Kidney epithelial cell (primary cell): ENCODE measurements around the gene GPR146. TPM values are rescaled to one million over a fixed set of nuclear protein-coding genes. Genes with fewer than 3 reads are reported as not detected.

Experiments
- DNase-seq: peaks from one replicate; pipeline ENCODE4 v3.0.0-alpha.2; 2010; ENCODE audit warnings: low read depth
- H3K27me3 ChIP-seq: 2 replicates; pipeline ENCODE4 v1.6.0; 2011; ENCODE audit warnings: low read length; ENCODE audit not compliant: control insufficient read depth, insufficient read depth
- H3K36me3 ChIP-seq: 2 replicates; pipeline ENCODE4 v1.5.1; 2011; ENCODE audit warnings: low read length; ENCODE audit not compliant: control insufficient read depth, insufficient read depth
- H3K4me3 ChIP-seq: 2 replicates; pipeline ENCODE4 v1.5.1; 2011; ENCODE audit warnings: low read depth, mild to moderate bottlenecking, control low read depth, low read length
- CTCF ChIP-seq: IDR thresholded peaks from 2 replicates; pipeline ENCODE4 v1.5.1; 2011; ENCODE audit warnings: mild to moderate bottlenecking, moderate library complexity, low read length, control low read depth, inconsistent platforms; ENCODE audit not compliant: insufficient read depth, poor library complexity, severe bottlenecking
- total RNA-seq: library from RNA; depleted of rRNA; stranded (reverse); fragments of >200 nt; gene quantifications from 2 replicates; pipeline ENCODE4 v1.2.3, GENCODE V29; 2015

GPR146 gene
- total RNA-seq, 1 donor from 2014 or later, result 0.21 TPM

GRCh38 chr7:1027242-1028043 lies 16.9 kb upstream of the GPR146 start:
- Histone ChIP-seq H3K36me3 (peaks cover 3% of the 10 kb centered on the region), H3K27me3 (no peaks in the 10 kb centered on the region), H3K4me3 (peak overlapping the region; percentile 61)
- TF ChIP-seq CTCF, result no peak
- DNase-seq, result no peak

GRCh38 chr7:1028044-1028770 lies 16.1 kb upstream of the GPR146 start:
- H3K27me3 ChIP-seq, result no peaks in the 10 kb centered on the region
- H3K36me3 ChIP-seq, result peaks cover 3% of the 10 kb centered on the region
- TF ChIP-seq CTCF, result no peak
- peak; percentile 35 for DNase-seq
- peak overlapping the region; percentile 61 for H3K4me3 ChIP-seq

GRCh38 chr7:1028775-1029636 lies 15.3 kb upstream of the GPR146 start:
- Histone ChIP-seq H3K27me3 (no peaks in the 10 kb centered on the region), H3K36me3 (peaks cover 3% of the 10 kb centered on the region), H3K4me3 (peak overlapping the region; percentile 61)
- no peak for TF ChIP-seq CTCF
- peak; percentile 82 for DNase-seq

DNA sequence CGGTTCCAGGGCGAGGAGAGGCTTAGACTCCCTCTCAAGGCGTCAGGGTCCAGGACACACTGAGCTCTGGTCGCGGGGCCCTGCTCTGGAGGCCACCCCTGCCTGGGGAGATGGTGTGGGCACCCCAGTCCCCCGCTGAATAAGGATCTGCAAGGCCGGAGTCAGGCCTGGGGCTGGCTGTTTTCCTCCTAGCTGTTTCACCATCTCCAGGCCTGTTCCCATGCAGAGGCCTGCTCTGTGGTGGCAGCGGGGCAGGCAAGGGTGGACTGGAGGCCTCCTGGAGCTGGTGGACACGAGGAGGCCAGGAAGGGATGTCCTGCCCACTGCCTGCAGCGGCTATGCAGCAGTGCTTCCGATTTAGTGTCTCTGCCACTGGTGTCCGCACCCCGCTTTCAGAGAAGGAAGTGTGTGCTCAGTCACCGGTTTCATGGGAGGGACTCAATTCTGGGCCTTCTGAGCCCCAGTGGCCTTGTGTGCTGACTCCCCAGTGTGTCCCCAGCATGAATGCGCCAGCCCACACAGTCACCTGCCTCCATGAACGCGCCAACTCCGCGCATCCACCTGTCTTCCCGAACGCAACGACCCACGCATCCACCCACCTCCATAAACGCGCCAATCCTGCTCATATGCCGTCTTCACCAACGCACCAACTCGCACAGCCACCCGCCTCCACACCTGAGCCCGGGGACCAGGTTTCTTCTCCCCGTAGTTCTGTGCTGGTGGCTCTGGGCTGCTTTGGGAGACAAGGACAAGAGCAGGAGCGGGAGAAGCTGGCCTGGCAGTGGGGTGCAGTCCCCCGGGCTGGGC lies 14.5 kb upstream of the GPR146 start:
- Histone ChIP-seq H3K27me3 (no peaks in the 10 kb centered on the region), H3K4me3 (no peak overlapping the region), H3K36me3 (peaks cover 3% of the 10 kb centered on the region)
- TF ChIP-seq CTCF, result no peak
- DNase-seq, result no peak

- TF ChIP-seq CTCF, result no peak
- peaks cover 3% of the 10 kb centered on the region for H3K36me3 ChIP-seq
- no peak for DNase-seq
- H3K4me3 ChIP-seq, result no peak overlapping the region
- H3K27me3 ChIP-seq, result no peaks in the 10 kb centered on the region
Measured at GRCh38 chr7:1030444-1031070, 13.8 kb upstream of the GPR146 start.
